ENCODE data around the gene SPOCK2.

Gene SPOCK2

DNA sequence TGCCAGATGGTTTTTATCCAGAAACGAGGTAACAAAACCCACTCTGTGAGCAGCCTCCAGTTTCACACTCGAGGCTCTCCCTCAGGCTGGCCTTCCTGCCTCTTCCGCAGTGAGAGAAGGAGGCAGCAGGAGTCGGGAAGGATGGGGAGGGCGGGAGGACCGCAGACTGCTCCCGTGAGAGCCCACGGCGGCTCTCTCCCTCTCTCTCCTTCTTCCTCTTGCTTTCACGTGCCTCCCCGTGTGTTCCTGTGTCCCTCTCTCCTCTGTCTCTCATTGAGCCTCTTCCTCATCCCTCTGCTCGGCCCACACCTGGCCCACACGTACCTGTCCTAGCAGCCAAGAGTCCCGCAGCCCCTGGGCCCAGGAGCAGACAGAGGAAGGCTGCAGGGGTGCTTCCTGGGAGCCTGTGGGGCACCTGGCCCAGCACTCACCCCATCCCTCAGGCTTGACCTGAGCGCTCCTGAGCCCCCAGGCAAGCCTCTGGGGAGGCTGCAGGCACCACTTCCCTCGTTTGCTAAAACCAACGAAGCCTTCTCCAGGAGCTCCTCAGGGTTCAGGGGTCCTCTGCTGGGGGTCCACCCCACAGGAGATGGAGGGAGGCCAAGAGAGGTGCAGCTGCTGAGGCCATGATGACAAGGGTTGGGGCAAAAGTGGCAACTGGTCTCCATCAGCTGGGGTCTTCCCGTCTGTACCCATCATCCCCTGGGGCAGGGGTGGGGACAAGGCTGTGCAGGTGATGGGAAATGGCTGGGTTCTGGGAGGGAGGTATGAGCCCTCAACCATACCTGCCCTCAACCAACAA lies 13.6 kb downstream of the SPOCK2 start:
- DNase-seq: no peak

DNA sequence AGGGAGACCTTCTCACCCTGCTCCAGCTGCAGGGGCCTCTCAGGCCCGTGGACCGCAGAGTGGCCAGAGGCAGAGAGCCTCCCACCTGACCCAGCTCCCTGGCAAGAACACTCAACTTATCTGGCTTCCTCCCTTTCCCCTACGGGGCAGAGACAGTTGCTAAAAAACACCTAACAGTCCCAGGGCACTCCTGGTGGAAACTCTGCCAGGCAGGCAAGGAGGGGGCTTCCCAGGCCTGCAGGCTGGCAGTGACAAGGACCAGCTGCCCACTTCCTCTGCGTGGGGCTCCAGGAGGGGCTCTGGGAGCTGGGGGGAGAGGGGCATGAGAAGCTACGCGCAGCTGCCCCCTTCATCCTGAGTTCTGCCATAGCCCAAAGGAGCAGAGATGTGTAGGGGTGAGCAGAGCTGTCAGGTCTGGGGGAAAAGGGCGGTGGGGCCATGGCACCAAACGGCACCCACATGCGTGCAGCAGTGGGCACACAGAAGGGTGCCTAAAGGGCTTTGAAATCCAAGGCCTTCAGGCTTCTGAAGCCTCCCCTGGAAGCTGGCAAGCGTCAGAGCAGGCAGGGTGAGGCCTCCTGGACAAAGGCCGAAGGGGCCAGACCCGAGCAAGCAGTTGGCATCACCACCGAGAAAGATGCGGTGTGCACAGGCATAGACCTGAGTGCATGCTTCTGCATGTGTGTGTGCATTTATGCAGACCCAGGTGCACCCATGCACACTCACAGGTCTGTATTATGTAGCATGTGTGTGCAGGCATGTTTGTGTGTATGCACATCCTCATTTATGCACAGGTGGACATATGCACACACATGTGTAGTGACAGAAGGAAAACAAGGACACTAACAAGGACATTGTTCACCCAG lies 14.4 kb downstream of the SPOCK2 start:
- DNase-seq: no peak

DNA sequence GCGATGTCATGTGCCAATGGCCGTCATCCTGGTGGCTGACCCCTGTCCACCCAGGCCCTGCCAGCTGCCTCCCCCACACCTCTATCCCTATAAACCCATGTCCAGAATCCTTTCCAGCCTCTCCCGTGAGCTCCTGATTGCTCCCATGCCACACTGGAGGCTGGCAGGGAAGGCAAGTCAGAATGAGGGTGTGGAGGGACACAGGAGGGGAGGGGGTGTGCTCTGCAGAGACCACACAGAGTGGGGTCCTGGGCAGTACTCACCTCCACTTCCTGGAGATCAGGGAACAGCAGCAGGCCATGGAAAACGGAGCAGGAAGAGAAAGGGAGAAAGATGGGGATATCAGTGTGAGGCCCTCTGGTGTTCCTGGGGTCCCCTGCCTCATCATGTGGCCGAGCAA lies 15.7 kb downstream of the SPOCK2 start:
- no peak for DNase-seq

DNA sequence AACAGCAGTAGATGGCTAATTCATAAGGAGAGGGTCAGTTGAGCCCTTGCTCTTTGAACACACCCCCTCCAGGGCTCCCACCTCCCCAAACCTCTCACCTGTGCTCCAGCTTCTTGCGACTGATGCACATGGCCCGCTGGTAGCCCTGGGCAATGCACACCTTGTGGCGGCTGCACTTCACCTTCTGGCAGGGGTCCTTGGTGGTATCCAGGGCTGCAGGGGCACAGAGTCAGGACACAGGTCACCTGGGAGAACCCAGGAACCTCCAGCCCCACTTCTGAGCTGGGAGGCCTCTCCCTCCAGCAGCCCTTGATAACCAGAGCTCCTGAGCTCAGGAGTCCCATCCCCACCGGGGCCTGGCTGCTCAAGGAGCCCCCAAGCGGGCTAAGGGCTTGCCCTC lies 16.3 kb downstream of the SPOCK2 start:
- no peak for DNase-seq

DNA sequence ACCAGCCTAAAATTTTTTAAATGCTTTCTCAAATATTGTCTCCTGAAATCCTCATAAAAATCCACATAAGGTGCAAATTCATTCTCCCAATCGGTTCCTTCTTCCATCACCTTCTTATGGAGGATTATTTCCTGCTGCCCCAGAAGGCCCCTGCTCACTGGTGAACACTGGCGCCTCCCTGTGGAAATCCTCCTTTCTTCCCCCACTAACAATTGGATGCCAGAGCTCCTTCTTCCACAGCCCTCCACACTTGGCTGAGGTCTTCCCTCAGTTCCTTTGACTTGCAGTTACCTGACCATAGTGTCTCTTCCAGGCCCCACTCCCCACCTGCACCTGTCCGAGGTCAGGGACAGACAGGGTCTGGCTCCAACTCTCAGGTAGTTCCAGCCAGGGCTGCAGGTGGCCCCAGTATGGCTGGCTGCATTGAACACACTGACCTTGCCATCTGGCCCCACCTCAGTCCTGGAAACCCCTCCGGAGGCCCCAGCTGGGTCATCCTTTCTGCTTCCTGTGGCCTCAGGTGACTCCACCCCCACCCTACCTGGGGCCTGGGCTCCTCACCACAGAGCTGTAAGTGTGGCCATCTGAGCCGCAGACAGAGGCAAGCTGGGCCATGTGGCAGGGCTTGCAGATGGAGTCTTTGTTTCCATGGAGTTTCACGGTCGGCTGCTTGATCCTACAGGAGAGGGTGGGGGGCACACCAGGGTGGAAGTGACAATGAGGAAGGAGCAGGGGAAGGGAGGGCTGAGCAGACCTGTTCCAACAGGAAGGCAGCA lies 18.4 kb downstream of the SPOCK2 start:
- no peak for DNase-seq

DNA sequence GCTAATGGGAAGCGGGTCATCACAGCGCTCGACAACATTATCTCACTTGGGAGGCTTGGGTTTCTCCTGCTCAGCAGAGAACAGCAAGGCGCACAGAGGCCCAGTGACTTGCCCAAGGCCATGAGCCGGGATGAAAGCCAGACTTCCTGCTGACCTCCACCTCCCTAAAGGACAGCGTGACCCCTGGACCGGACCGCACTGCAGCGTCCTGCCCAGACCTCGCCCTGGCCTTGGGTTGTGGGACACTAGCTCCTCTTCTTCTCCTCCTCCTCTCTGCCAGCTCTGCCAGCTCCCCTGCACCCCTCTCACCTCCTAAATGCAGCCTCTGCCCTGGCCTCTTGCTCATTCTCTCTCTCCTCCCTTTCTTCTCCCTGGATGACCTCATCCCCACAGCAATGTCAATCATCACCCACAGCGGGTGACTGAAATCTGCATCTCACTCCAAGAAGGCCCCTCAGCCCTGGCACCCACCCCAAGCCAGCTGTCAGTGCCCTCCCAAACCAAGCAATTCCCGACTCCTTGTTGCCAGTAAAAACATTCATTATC lies 19.4 kb downstream of the SPOCK2 start:
- no peak for DNase-seq

DNA sequence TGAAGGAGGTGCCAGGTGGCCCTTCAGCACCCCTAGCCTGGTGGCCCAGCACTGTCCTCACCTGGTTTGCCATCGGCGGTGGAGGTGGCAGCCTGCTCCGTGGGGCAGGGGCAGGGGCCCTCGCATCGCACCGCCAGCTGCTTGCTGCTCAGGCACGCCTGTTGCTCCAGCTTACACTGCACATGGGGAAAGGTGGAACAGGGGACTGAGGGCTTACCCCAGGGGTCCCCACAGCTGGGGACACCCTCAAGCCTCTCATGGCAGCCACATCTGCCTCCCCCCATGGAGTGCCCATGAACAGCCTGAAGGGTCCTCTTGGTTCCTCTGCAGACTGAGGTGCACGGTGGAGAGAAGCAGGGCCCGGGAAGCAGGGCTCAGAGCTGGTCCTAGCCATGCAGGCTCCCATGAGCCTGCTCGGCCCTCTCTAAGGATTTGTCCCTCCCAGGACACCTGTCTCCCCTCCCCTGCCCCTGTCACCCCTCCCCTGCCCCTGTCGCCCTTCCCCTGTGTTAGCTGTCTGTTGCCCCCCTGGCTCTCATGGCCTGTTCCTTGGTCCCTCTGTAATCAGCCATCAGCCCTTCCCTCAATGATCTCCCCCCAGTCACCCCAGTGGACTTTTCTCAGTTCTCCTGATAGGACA lies 20.1 kb downstream of the SPOCK2 start:
- no peak for DNase-seq

DNA sequence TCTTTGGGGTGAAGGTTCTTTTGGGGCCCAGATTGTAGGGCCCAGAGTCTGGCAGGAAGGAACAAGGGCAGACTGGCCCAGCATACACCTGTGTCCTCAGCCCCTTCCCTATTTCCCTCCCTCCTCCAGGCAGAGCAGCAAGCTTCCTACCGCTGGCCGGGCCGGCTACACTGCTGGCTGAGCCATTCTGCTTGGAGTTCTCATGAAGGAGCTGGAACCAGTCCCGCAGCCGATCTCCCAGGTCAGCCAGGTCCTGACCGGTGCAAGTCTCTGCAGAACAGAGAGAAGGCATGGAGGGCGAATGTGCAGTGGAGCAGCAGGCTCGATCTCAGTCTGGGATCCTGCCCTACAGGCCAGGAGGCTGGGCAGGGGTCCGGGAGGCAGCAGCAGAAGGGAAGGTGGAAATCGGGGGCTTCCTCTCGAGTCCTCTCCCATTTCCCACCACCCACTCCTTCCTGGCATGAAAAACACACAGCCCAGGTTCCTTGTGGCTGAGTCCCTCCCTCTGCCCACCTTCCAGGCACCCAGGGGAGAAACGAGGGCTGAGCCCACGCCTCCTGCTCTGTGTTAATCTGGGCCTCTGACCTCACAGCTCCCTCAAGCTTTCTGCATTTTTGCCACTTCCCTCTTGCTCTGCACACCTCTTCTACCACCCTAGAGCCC lies 20.8 kb downstream of the SPOCK2 start:
- no peak for DNase-seq

DNA sequence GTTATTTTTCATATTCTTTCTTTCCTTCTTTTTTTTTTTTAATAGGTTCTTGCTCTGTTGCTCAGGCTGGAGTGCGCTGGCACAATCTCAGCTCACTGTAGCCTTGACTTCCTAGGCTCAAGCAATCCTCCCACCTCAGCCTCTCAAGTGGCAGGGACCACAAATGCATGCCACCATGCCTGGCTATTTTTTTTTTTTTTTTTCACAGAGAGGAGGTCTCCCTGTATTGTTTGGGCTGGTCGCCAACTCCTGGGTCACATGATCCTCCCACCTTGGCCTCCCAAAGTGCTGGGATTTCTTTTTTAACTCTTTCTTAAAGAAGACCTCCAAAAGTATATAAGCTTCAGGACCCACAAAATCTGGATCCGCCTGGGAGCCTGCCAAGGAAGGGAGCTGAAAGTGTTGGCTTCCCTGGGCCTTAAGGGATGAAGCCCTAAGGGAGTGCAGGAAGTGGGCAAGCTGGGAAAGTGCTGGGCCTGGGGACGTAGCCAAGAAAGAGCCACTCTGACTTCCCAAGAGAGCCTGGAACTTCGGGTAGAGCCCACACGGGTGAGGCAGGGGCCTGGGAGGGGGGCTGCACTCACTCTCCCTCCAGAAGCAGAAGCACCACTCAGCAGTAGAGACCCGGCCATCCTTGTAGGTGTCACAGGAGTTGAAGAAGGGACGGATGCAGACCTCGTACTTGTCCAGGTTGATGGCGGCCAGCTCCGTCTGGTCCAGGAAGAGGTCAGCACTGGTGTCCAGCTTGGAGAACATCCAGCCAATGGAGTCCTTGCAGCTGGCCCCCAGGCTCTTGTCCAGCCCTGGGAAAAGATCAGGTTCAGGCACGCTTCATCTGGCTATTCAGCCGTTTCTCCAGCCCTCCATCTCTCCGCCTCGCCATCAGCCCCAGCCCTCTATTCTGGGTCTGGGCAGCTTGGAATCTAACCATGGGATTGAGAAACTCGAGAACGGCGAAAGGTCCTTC lies 21.8 kb downstream of the SPOCK2 start:
- DNase-seq: no peak

DNA sequence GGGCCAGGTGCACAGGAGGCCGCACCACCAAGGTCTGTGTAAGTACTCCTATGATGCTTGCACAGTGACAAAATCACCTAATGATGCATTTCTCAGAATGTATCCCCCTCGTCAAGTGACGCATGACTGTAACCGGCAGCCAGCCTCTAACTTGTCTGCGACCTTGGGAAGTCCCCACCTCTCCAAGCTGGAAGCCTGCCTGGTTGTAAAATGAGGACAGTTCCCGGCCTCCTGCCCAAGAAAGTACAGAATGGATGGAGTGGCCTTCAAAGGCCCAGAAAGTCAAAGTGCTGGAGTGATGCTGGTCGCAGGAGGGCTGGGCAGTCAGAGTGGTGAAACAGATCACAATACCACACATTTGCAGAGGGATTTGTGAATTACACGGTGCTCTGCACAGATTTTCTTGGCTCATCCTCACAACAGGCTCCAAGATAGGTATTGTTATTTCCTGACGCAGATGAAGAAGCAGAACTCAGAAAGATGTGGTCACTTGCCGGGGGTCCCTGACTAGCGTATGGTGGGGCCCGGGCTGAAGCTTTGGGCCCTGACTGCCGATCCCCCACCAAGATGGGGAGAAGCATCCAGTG lies 22.8 kb downstream of the SPOCK2 start:
- peak in 2 of 56 donors; percentile 33 to 34 for DNase-seq

DNA sequence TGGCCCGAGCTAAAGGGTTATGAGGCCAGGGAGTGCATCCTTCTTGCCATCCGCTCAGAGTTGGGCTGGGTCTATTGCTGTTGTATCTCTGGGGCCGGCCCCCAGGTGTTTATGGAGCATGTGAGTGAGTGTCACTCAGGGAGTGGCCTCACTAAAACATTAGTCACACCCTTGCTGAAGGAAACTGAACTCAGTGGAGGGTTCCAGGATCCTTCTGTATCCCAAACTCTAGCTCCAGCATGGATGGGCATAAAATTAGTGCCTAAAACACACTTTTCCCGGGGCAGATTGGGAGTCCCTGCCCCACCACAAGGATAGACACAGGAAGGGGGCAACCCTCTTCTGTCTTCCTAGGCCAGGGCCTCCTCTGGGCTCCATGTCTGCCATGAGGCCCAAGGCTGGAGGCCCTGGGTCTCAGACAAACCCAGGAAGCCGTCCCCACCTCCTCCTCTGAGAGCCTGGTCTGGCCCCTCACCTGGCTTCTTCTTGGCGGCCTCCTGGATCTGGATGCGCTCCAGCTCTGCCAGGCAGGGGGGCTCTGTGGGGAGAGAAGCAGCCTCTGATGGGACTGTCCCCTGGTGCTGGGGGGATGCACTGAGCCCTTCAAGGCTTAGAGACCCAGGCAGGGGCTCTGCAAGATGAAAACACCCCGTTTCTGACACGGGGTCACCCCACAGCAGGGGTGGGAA lies 24.5 kb downstream of the SPOCK2 start:
- DNase-seq: no peak

DNA sequence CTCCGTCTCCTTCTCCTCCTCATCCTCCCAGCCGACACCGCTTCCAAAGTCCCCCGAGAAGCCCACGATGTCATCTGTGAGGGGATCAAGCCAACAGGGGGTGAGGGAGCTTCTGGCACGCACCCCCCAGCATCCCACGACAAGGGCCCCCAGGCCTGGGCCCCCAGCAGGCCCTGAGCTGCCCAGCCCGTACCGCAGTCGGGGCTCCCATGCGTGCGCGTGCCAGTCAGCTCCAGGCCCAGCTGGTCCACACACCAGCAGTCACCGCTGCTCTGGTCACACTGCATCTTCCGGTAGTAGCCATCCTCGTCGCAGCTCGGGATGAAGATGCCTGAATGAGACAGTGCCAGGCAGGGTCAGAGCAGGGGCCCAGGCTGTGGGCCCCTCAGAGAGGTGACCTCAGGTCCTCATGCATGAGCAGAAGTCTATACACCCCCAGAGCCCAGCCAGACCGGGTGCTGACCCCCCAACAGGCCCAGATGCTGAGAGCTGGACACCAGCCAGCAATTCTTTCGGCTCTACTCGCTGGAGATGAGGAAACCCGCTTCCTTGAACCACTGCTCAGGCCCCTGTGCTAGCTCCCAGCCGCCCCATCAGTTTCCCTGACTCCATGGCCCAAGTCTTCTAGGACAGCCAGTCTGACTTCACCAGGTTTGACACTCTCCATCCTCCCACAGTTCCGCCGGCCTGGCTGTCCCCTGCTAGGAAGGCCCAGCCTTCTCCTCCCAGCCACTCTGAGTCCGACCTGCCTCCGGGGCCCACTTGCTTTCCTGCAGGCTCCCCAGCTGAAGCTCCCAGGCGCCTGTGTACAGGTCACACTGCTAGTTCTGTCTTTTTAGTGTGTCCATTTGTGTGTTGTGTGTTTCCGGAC lies 25.3 kb downstream of the SPOCK2 start:
- DNase-seq: no peak

DNA sequence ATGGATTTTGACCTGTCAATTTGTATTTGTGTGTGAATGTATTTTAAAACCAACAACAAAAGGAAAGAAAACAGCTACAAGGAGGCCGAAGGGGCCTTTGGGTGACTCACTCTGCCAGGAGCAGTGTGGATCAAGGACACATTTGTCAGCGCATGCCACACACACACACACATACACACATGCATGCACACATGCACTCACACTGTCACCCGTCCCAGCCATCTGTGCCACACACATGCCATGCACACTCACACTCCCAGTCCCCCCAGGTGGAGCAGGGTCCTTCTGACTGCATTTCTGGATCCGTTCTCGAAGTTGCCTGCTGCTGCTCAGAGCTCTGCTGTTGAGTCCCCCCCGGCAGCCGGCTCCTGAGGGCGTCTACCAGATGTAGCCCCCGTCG lies 26.0 kb downstream of the SPOCK2 start:
- no peak for DNase-seq

DNA sequence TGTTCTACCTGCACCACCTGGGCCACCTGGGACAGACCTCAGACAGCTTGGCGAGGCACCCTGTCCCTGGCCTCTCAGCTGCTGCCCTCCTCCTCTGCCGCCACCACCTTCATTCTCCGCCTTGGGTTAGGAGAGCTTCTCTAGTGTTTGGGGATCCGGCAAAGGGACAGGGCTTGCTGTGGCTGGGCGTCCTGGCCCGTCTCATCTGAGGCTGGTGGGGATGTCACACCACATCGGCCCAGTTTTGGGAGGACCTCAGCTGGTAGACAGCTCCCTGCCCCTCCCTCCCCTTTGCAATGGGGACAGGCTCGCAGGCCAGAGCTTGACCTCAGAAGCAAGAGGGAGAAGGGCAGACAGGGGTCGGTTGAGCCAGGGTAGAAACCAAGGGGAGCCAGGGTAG lies 26.4 kb downstream of the SPOCK2 start:
- DNase-seq: no peak

DNA sequence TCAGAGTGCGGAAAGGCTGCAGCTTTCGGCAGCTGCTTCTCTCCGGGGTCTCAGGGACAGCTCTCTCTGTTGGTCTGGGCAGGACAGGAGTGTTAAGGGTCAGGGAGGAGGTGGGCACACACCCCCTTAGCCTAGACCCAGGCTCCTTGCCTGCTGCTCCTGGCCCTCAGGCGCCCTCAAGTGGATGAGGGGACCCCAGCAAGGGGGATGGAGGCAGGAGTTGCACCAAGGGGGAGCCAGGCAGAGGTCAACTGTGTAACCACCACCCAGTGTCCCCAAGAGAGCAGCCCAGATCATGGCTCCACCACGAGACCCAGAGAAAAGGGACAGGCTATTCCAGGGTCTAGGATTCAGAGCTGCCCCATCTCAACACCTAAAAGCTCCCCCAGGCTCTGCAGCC lies 26.9 kb downstream of the SPOCK2 start:
- DNase-seq: no peak

DNA sequence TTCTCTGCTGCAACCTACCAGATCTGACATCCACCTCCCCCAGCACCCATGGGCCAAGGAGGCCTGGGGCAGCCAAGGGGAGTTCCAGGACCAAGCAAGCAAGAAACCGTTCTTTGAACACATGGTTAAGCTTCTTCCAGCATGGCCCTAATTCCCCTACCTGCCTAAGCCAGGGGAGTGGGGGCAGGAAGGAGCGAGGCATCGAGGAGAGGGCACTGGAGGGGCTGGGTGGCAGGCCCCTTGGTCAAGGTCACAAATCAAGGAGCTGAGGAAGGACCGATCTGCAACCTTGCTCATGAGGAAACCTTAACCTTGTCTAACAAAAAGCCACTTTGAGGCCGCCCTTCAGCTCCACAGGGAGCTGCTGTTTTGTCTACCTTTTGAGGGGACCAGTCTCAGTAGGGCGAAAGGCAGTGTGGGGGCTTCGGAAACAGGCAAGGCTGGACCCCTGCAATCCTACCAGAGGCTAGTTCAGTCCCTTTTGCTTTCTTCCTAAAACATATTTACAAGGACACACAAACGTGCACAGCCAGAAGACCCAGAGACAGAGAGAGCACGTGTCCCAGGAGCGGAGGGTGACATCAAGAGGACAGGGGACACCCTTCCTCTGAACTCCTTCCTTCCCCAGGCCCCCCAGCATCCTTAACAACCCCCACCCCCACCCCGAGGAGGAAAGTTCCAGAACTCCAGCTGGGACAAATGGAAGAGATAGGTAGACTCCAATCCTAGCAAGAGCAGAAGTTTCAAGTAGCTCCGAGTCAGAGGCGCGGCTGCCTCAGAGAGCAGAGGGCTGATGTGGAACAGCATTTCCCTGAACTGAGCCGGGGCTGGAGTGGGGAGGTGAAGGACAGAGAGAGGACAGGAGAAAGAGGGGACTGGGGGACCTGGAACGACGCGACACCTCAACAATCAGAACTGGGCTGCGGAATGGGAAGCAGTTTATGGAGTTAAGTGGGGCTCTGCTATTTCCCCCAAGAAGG lies 28.2 kb downstream of the SPOCK2 start:
- no peak for DNase-seq
